ENCODE results near the gene INTS4.

GRCh38 chr11:77865805-77866204 is 128.7 kb downstream of the INTS4 start:
- TF ChIP-seq CTCF (IDR thresholded peaks at IDR 0.05) (no peak), EZH2 (IDR thresholded peaks at IDR 0.05; ENCODE audit: borderline replicate concordance, insufficient read depth, low read depth, low read length, poor library complexity, severe bottlenecking) (no peak)

Data from B cell (primary cell).